Stomach (tissue), 4 donors: Measurements from ENCODE around the gene KRTAP10-6.

Experiments used
- CTCF ChIP-seq, 7 experiments: fragments of 450-650 bp in 4 of 7; fragments of 200-600 bp in 3 of 7; sonication (generic) in 3 of 7; IDR thresholded peaks; one replicate each; pipeline ENCODE4 v1.5.1; 2016 to 2019; ENCODE audit warnings: antibody characterized with exemption in 7 of 7, control low read depth in 2 of 7, mild to moderate bottlenecking in 1 of 7
- EP300 ChIP-seq: sonication (generic); formaldehyde crosslinking; IDR thresholded peaks from one replicate; pipeline ENCODE4 v1.6.1; 2017; ENCODE audit warnings: antibody characterized with exemption
- POLR2AphosphoS5 ChIP-seq, 3 donors: sonication (generic); formaldehyde crosslinking; IDR thresholded peaks; one replicate each; pipeline ENCODE4 v1.6.1; 2016; ENCODE audit warnings: antibody characterized with exemption in 3 of 3

GRCh38 chr21:44616591-44616926 is 24.3 kb upstream of the KRTAP10-6 start:
- TF ChIP-seq POLR2AphosphoS5 (IDR thresholded peaks at IDR 0.05): no peak
- TF ChIP-seq EP300: no peak
- no peak for TF ChIP-seq CTCF (IDR thresholded peaks at IDR 0.05)
